ENCODE measurements around the gene BRSK1.

Gene BRSK1

DNA sequence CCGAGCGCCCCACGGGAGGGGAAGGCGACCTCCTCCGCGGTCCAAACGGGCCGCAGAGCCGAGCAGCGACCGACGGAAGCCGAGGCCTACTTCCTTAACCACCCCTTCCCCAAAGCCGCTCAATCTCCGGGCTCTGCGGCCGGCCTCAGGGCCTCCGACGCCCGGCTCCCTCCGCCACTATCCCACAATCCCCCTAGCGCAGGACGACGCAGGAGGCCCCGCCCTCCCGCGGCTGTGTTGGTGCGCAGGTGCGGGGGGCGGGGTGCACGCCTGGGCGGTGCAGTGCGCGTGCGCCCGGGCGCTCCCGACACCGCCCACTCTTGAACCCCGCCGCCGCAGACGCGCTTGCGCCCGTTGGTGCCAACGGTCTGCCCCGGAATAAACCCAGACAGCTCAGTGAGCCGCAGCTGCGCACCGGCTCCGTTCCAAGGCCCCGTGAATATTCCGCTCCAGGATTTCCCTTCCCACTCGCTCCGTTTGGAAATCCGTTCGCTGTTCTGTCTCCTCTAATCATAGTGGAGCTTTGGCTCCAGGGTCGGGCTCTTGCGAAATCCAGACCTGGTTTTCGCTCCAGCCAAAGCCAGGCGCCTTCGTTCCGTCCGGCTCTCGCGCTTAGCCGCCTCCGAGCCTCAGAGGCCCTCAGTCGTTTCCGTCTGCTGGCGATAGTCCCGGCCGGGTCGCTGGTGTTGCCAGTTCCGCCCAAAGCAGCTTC is 24.8 kb upstream of the BRSK1 start, which contains the start of gene PPP6R1:
TSS of gene PPP6R1 (minus strand) at position 190 of the 712 bp plus-strand sequence. CDS start 11,914 bp downstream, outside the sequence.
- H3K27me3 ChIP-seq: no peaks in the 10 kb centered on the region
- peak within 1 kb of the TSS; percentile 93 for H3K27ac ChIP-seq
- no peaks in the 10 kb centered on the region for H3K36me3 ChIP-seq
- H3K4me1 ChIP-seq (ENCODE audit: control insufficient read depth in 1 of 2, insufficient read depth in 1 of 2, low read depth in 1 of 2, low read length in 1 of 2): peaks cover 47 to 50% of the 10 kb centered on the region in 2 experiments
- H3K9me3 ChIP-seq: no peaks in the 10 kb centered on the region
- H3K4me3 ChIP-seq (ENCODE audit: low read depth in 1 of 2, low read length in 1 of 2): peak within 1 kb of the TSS; percentile 86 to 88
- TF ChIP-seq, protein P1, sequence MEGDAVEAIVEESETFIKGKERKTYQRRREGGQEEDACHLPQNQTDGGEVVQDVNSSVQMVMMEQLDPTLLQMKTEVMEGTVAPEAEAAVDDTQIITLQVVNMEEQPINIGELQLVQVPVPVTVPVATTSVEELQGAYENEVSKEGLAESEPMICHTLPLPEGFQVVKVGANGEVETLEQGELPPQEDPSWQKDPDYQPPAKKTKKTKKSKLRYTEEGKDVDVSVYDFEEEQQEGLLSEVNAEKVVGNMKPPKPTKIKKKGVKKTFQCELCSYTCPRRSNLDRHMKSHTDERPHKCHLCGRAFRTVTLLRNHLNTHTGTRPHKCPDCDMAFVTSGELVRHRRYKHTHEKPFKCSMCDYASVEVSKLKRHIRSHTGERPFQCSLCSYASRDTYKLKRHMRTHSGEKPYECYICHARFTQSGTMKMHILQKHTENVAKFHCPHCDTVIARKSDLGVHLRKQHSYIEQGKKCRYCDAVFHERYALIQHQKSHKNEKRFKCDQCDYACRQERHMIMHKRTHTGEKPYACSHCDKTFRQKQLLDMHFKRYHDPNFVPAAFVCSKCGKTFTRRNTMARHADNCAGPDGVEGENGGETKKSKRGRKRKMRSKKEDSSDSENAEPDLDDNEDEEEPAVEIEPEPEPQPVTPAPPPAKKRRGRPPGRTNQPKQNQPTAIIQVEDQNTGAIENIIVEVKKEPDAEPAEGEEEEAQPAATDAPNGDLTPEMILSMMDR (IDR thresholded peaks at IDR 0.05): peak; percentile 42

DNA sequence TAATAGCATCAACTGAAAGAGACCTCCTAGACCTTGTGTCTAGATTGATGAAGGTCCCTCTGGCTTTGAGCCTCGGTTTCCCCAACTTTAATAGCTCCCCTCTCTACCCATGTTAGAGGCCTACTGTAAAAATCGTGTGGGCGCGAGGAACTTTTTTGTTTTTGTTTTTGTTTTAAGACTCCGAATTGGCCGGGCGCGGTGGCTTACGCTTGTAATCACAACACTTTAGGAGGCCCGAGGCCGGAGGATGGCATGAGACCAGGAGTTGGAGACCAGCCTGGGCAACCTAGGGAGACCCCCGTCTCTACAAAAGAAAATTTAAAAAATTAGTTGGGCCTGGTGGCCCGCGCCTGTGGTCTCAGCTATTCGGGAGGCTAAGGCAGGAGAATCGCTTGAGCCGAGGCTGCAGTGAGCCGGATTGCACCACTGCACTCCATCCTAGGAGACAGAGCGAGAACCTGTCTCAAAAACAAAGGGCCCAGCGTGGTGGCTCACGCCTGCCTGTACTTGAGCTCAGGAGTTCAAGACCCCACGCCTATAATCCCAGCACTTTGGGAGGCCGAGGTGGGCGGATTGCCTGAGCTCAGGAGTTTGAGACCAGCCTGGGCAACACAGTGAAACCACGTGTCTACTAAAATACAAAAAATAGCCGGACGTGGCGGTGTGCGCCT is 24.1 kb upstream of the BRSK1 start:
- Histone ChIP-seq H3K4me1 (ENCODE audit: control insufficient read depth in 1 of 2, insufficient read depth in 1 of 2, low read depth in 1 of 2, low read length in 1 of 2) (peaks cover 41 to 43% of the 10 kb centered on the region in 2 experiments), H3K4me3 (ENCODE audit: low read depth in 1 of 2, low read length in 1 of 2) (peak overlapping the region; percentile 86 to 88), H3K9me3 (no peaks in the 10 kb centered on the region), H3K36me3 (no peaks in the 10 kb centered on the region), H3K27ac (peak overlapping the region; percentile 93), H3K27me3 (no peaks in the 10 kb centered on the region)
- TF ChIP-seq, protein P1 (IDR thresholded peaks at IDR 0.05): no peak

DNA sequence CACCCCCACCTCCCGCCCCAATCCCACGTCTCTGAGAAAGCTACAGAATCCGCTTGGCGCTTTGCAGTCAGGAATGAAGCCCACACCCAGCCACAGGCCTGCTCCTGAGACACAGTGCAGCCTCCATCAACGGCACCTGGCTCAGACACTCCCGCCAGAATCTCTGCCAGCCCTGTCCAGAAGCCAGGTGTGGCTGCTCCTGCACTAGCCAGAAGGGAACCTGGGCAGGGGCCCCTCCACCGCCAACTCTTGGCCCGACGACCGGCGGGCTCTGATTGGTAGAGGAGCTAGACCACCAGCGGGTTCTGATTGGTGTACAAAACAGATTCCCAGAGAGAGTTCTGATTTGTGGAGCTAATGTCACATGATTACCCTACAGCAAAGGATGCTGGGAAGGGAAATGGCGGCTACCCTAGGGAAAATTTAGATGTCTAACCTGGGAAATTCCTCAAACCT is 22.1 kb upstream of the BRSK1 start:
- Histone ChIP-seq H3K4me3 (ENCODE audit: low read depth in 1 of 2, low read length in 1 of 2) (no peak overlapping the region), H3K9me3 (no peaks in the 10 kb centered on the region), H3K36me3 (no peaks in the 10 kb centered on the region), H3K4me1 (ENCODE audit: control insufficient read depth in 1 of 2, insufficient read depth in 1 of 2, low read depth in 1 of 2, low read length in 1 of 2) (peaks cover 21 to 23% of the 10 kb centered on the region in 2 experiments), H3K27me3 (no peaks in the 10 kb centered on the region), H3K27ac (no peak overlapping the region)
- TF ChIP-seq, protein P1 (IDR thresholded peaks at IDR 0.05): no peak

DNA sequence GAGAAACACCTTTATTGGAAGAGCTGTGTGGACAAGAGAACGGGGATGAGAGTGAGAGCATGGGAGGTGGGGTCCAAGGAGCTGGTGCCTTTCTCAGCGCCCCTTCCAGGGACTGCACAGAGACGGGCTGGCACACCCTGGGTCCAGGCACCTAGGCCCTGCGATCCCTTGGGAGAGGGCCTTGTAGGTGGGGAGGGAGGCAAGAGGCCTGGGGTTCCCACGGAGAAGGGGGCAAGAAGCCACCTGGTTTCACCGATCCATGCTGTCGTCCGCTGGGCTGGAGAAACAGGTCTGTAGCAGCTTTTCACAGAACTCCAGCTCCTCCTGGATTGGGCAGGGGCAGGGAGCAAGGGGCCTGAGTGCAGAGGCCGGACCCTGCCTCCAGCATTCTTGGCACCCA is 21.4 kb upstream of the BRSK1 start:
- TF ChIP-seq, protein P1 (IDR thresholded peaks at IDR 0.05): no peak
- no peak overlapping the region for H3K4me3 ChIP-seq (ENCODE audit: low read depth in 1 of 2, low read length in 1 of 2)

DNA sequence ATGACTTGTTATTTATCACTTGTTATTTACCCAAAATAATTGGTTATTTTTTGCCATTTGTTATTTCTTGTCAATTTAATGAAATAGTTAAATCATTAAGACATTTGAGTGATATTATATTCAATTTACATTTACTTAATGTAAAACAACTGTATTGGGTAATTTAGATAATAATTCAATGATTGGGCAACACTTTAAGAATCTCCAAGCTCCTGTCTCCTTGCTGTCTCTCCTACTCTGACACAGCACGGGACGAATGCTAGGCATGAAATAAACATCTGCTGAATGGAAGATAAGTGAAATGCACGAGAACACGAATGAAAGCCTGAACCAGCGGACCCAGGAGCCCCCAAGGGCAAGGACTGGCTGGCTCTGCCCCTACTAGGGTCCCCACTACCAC is 19.3 kb upstream of the BRSK1 start:
- Histone ChIP-seq H3K9me3 (no peaks in the 10 kb centered on the region), H3K36me3 (no peaks in the 10 kb centered on the region), H3K27me3 (no peaks in the 10 kb centered on the region), H3K27ac (no peak overlapping the region), H3K4me3 (ENCODE audit: low read depth in 1 of 2, low read length in 1 of 2) (no peak overlapping the region), H3K4me1 (ENCODE audit: control insufficient read depth in 1 of 2, insufficient read depth in 1 of 2, low read depth in 1 of 2, low read length in 1 of 2) (peaks cover 5% of the 10 kb centered on the region in 2 experiments)
- TF ChIP-seq, protein P1 (IDR thresholded peaks at IDR 0.05): no peak

More for the DNA sequence above, 21.4 kb upstream of the BRSK1 start:
- no peaks in the 10 kb centered on the region for H3K9me3 ChIP-seq
- H3K4me1 ChIP-seq (ENCODE audit: control insufficient read depth in 1 of 2, insufficient read depth in 1 of 2, low read depth in 1 of 2, low read length in 1 of 2): peaks cover 15 to 16% of the 10 kb centered on the region in 2 experiments
- H3K27me3 ChIP-seq: no peaks in the 10 kb centered on the region
- no peaks in the 10 kb centered on the region for H3K36me3 ChIP-seq
- no peak overlapping the region for H3K27ac ChIP-seq
